ENCODE results near the gene AGPAT3. TPM values are rescaled to one million over a fixed set of nuclear protein-coding genes. Genes with fewer than 3 reads are reported as not detected.
A peak's percentile ranks its signal among the peaks of the same experiment; 100 is the strongest.

AGPAT3 gene
- total and polyA plus RNA-seq, 5 donors from 2014 or later = 13.3 to 67.8 (median 18.1) TPM

- peak overlapping the region; percentile 86 to 97 (median 92) for H3K4me3 Mint-ChIP-seq
- peaks cover 19 to 61% (median 44%) of the 10 kb centered on the region in 4 donors for H3K4me1 Mint-ChIP-seq
Measured at GRCh38 chr21:43867332-43867703, 2.3 kb downstream of the AGPAT3 start.

GRCh38 chr21:43867948-43868347, 2.9 kb downstream of the AGPAT3 start:
- H3K4me3 Mint-ChIP-seq = peak overlapping the region; percentile 86 to 97 (median 92)
- peaks cover 24% of the 10 kb centered on the region for H3K36me3 Mint-ChIP-seq
- Histone ChIP-seq H3K36me3 (ENCODE audit: control insufficient read depth, insufficient read depth, low read length) (peaks cover 26% of the 10 kb centered on the region), H3K4me3 (ENCODE audit: low read depth, low read length) (peak overlapping the region; percentile 86), H3K4me1 (ENCODE audit: control insufficient read depth, insufficient read depth, low read length, poor library complexity, severe bottlenecking) (peaks cover 44% of the 10 kb centered on the region), H3K27me3 (ENCODE audit: control insufficient read depth, insufficient read depth, low read length) (no peaks in the 10 kb centered on the region), H3K27ac (ENCODE audit: insufficient read depth, low read length, poor library complexity, severe bottlenecking) (peak overlapping the region; percentile 84), H3K9me3 (ENCODE audit: control insufficient read depth in 2 of 2, low read length in 2 of 2) (no peaks in the 10 kb centered on the region)
- ATAC-seq (ENCODE audit: low read depth in 2 of 2) (no peak), DNase-seq (no peak)
- no peaks in the 10 kb centered on the region for H3K9me3 Mint-ChIP-seq
- peak overlapping the region; percentile 67 to 95 (median 93) for H3K27ac Mint-ChIP-seq
- peaks cover under 1% of the 10 kb centered on the region for H3K27me3 Mint-ChIP-seq
- H3K4me1 Mint-ChIP-seq = peaks cover 23 to 67% (median 51%) of the 10 kb centered on the region in 4 donors

More at GRCh38 chr21:43867332-43867703, 2.3 kb downstream of the AGPAT3 start:
- DNase-seq = no peak
- Mint-ChIP-seq H3K27me3 (peaks cover 4% of the 10 kb centered on the region), H3K9me3 (peaks cover 0 to 2% (median 0%) of the 10 kb centered on the region in 7 donors), H3K27ac (peak overlapping the region; percentile 91 to 95 (median 93)), H3K36me3 (peaks cover 20% of the 10 kb centered on the region)
- H3K4me1 ChIP-seq (ENCODE audit: control insufficient read depth, insufficient read depth, low read length, poor library complexity, severe bottlenecking) = peaks cover 44% of the 10 kb centered on the region
- H3K27ac ChIP-seq (ENCODE audit: insufficient read depth, low read length, poor library complexity, severe bottlenecking) = peak overlapping the region; percentile 84
- peaks cover 22% of the 10 kb centered on the region for H3K36me3 ChIP-seq (ENCODE audit: control insufficient read depth, insufficient read depth, low read length)
- peak overlapping the region; percentile 86 for H3K4me3 ChIP-seq (ENCODE audit: low read depth, low read length)
- H3K9me3 ChIP-seq (ENCODE audit: control insufficient read depth in 2 of 2, low read length in 2 of 2) = no peaks in the 10 kb centered on the region
- ATAC-seq (ENCODE audit: low read depth in 2 of 2) = no peak
- H3K27me3 ChIP-seq (ENCODE audit: control insufficient read depth, insufficient read depth, low read length) = no peaks in the 10 kb centered on the region

- Histone ChIP-seq H3K4me1 (ENCODE audit: control insufficient read depth, insufficient read depth, low read length, poor library complexity, severe bottlenecking) (peaks cover 44% of the 10 kb centered on the region), H3K27ac (ENCODE audit: insufficient read depth, low read length, poor library complexity, severe bottlenecking) (no peak overlapping the region), H3K9me3 (ENCODE audit: control insufficient read depth in 2 of 2, low read length in 2 of 2) (no peaks in the 10 kb centered on the region), H3K36me3 (ENCODE audit: control insufficient read depth, insufficient read depth, low read length) (peaks cover 27% of the 10 kb centered on the region), H3K4me3 (ENCODE audit: low read depth, low read length) (peak overlapping the region; percentile 16), H3K27me3 (ENCODE audit: control insufficient read depth, insufficient read depth, low read length) (no peaks in the 10 kb centered on the region)
- no peaks in the 10 kb centered on the region for H3K27me3 Mint-ChIP-seq
- H3K27ac Mint-ChIP-seq = peak overlapping the region in 2 of 3 donors; percentile 20 to 95
- H3K36me3 Mint-ChIP-seq = peaks cover 26% of the 10 kb centered on the region
- peaks cover 23 to 70% (median 54%) of the 10 kb centered on the region in 4 donors for H3K4me1 Mint-ChIP-seq
- peak overlapping the region; percentile 34 to 95 (median 65) for H3K4me3 Mint-ChIP-seq
- ATAC-seq (ENCODE audit: low read depth in 2 of 2) = no peak
- no peaks in the 10 kb centered on the region for H3K9me3 Mint-ChIP-seq
- DNase-seq = no peak
Measured at GRCh38 chr21:43868461-43868860, 3.4 kb downstream of the AGPAT3 start.

- Mint-ChIP-seq H3K9me3 (no peaks in the 10 kb centered on the region), H3K4me1 (peaks cover 30 to 80% (median 63%) of the 10 kb centered on the region in 4 donors), H3K27me3 (no peaks in the 10 kb centered on the region), H3K4me3 (peak overlapping the region in 2 of 4 donors; percentile 58 to 95), H3K27ac (peak overlapping the region in 2 of 3 donors; percentile 69 to 95), H3K36me3 (peaks cover 37% of the 10 kb centered on the region)
- ATAC-seq (ENCODE audit: low read depth in 2 of 2) (no peak), DNase-seq (no peak)
- Histone ChIP-seq H3K9me3 (ENCODE audit: control insufficient read depth in 2 of 2, low read length in 2 of 2) (no peaks in the 10 kb centered on the region), H3K4me1 (ENCODE audit: control insufficient read depth, insufficient read depth, low read length, poor library complexity, severe bottlenecking) (peaks cover 36% of the 10 kb centered on the region), H3K27ac (ENCODE audit: insufficient read depth, low read length, poor library complexity, severe bottlenecking) (no peak overlapping the region), H3K4me3 (ENCODE audit: low read depth, low read length) (no peak overlapping the region), H3K27me3 (ENCODE audit: control insufficient read depth, insufficient read depth, low read length) (no peaks in the 10 kb centered on the region), H3K36me3 (ENCODE audit: control insufficient read depth, insufficient read depth, low read length) (peaks cover 28% of the 10 kb centered on the region)
Measured at GRCh38 chr21:43869486-43870325, 4.7 kb downstream of the AGPAT3 start.

GRCh38 chr21:43871487-43871886, 6.5 kb downstream of the AGPAT3 start:
- peaks cover 35% of the 10 kb centered on the region for H3K36me3 ChIP-seq (ENCODE audit: control insufficient read depth, insufficient read depth, low read length)
- H3K4me1 ChIP-seq (ENCODE audit: control insufficient read depth, insufficient read depth, low read length, poor library complexity, severe bottlenecking) = peaks cover 28% of the 10 kb centered on the region
- peaks cover 46% of the 10 kb centered on the region for H3K36me3 Mint-ChIP-seq
- no peaks in the 10 kb centered on the region for H3K27me3 Mint-ChIP-seq
- H3K27ac Mint-ChIP-seq = no peak overlapping the region
- H3K4me3 ChIP-seq (ENCODE audit: low read depth, low read length) = no peak overlapping the region
- ATAC-seq (ENCODE audit: low read depth in 2 of 2) (no peak), DNase-seq (no peak)
- peak overlapping the region in 1 of 4 donors; percentile 13 for H3K4me3 Mint-ChIP-seq
- H3K27me3 ChIP-seq (ENCODE audit: control insufficient read depth, insufficient read depth, low read length) = no peaks in the 10 kb centered on the region
- no peaks in the 10 kb centered on the region for H3K9me3 ChIP-seq (ENCODE audit: control insufficient read depth in 2 of 2, low read length in 2 of 2)
- H3K27ac ChIP-seq (ENCODE audit: insufficient read depth, low read length, poor library complexity, severe bottlenecking) = no peak overlapping the region
- H3K9me3 Mint-ChIP-seq = peaks cover 0 to 4% (median 1%) of the 10 kb centered on the region in 7 donors
- peaks cover 38 to 91% (median 71%) of the 10 kb centered on the region in 4 donors for H3K4me1 Mint-ChIP-seq

GRCh38 chr21:43872531-43873197, 7.6 kb downstream of the AGPAT3 start:
- Histone ChIP-seq H3K27ac (ENCODE audit: insufficient read depth, low read length, poor library complexity, severe bottlenecking) (no peak overlapping the region), H3K27me3 (ENCODE audit: control insufficient read depth, insufficient read depth, low read length) (no peaks in the 10 kb centered on the region), H3K4me1 (ENCODE audit: control insufficient read depth, insufficient read depth, low read length, poor library complexity, severe bottlenecking) (peaks cover 16% of the 10 kb centered on the region), H3K36me3 (ENCODE audit: control insufficient read depth, insufficient read depth, low read length) (peaks cover 35% of the 10 kb centered on the region), H3K4me3 (ENCODE audit: low read depth, low read length) (no peak overlapping the region), H3K9me3 (ENCODE audit: control insufficient read depth in 2 of 2, low read length in 2 of 2) (no peaks in the 10 kb centered on the region)
- Mint-ChIP-seq H3K27ac (peak overlapping the region in 2 of 3 donors; percentile 20 to 71), H3K4me3 (no peak overlapping the region), H3K9me3 (peaks cover 0 to 4% (median 1%) of the 10 kb centered on the region in 7 donors), H3K36me3 (peaks cover 47% of the 10 kb centered on the region), H3K27me3 (no peaks in the 10 kb centered on the region), H3K4me1 (peaks cover 36 to 88% (median 65%) of the 10 kb centered on the region in 4 donors)
- no peak for ATAC-seq (ENCODE audit: low read depth in 2 of 2)
- no peak for DNase-seq

- no peak for ATAC-seq (ENCODE audit: low read depth in 2 of 2)
- Mint-ChIP-seq H3K4me3 (peak overlapping the region in 1 of 4 donors; percentile 10), H3K36me3 (peaks cover 49% of the 10 kb centered on the region), H3K27me3 (no peaks in the 10 kb centered on the region), H3K27ac (peak overlapping the region in 2 of 3 donors; percentile 13 to 20), H3K4me1 (peaks cover 30 to 86% (median 61%) of the 10 kb centered on the region in 4 donors), H3K9me3 (peaks cover 0 to 4% (median 1%) of the 10 kb centered on the region in 7 donors)
- peaks cover 32% of the 10 kb centered on the region for H3K36me3 ChIP-seq (ENCODE audit: control insufficient read depth, insufficient read depth, low read length)
- peaks cover 6% of the 10 kb centered on the region for H3K4me1 ChIP-seq (ENCODE audit: control insufficient read depth, insufficient read depth, low read length, poor library complexity, severe bottlenecking)
- DNase-seq = no peak
- H3K9me3 ChIP-seq (ENCODE audit: control insufficient read depth in 2 of 2, low read length in 2 of 2) = no peaks in the 10 kb centered on the region
- H3K4me3 ChIP-seq (ENCODE audit: low read depth, low read length) = no peak overlapping the region
- H3K27ac ChIP-seq (ENCODE audit: insufficient read depth, low read length, poor library complexity, severe bottlenecking) = no peak overlapping the region
- no peaks in the 10 kb centered on the region for H3K27me3 ChIP-seq (ENCODE audit: control insufficient read depth, insufficient read depth, low read length)
Measured at GRCh38 chr21:43873673-43874072, 8.7 kb downstream of the AGPAT3 start.
